Peyer's patch (tissue), 4 donors: ENCODE measurements around the gene FARP1. TPM values are rescaled to one million over a fixed set of nuclear protein-coding genes. Genes with fewer than 3 reads are reported as not detected.
A peak's percentile ranks its signal among the peaks of the same experiment; 100 is the strongest.

ENCODE experiments used
- DNase-seq, 3 donors: peaks; one replicate each; pipeline ENCODE4 v3.0.0-alpha.2; 2017 to 2019
- H3K27ac ChIP-seq, 4 donors: fragments of 200-600 bp; sonication (generic); one replicate each; pipeline ENCODE4 v1.5.1; 2016 to 2019
- H3K27me3 ChIP-seq, 2 donors: fragments of 200-600 bp; sonication (generic); one replicate each; pipeline ENCODE4 v1.5.1; 2019
- H3K36me3 ChIP-seq, 3 donors: fragments of 200-600 bp; sonication (generic); one replicate each; pipeline ENCODE4 v1.5.1; 2016 to 2019
- H3K4me1 ChIP-seq, 4 donors: fragments of 200-600 bp; sonication (generic); one replicate each; pipeline ENCODE4 v1.5.1; 2016 to 2019
- H3K4me3 ChIP-seq, 4 donors: fragments of 200-600 bp; sonication (generic); 1 replicate in 3 of 4; 2 replicates in 1 of 4; pipeline ENCODE4 v1.5.1; 2016 to 2019; ENCODE audit warnings: mild to moderate bottlenecking in 1 of 4
- H3K9me3 ChIP-seq, 4 donors: fragments of 200-600 bp; sonication (generic); one replicate each; pipeline ENCODE4 v1.5.1; 2016 to 2019; ENCODE audit warnings: mild to moderate bottlenecking in 1 of 4
- CTCF ChIP-seq, 6 experiments: fragments of 450-650 bp in 4 of 6; fragments of 200-600 bp in 2 of 6; sonication (generic) in 1 of 6; IDR thresholded peaks; one replicate each; pipeline ENCODE4 v1.5.1; 2017 to 2019; ENCODE audit warnings: antibody characterized with exemption in 6 of 6, mild to moderate bottlenecking in 3 of 6, moderate library complexity in 1 of 6
- POLR2A ChIP-seq, 2 donors: fragments of 450-650 bp; IDR thresholded peaks; one replicate each; pipeline ENCODE4 v1.5.1; 2017; ENCODE audit warnings: antibody characterized with exemption in 2 of 2, mild to moderate bottlenecking in 2 of 2, moderate library complexity in 2 of 2
- total RNA-seq, 4 donors: library from RNA; depleted of rRNA; stranded (reverse); fragments of >200 nt; gene quantifications; one replicate each; pipeline ENCODE4 v1.1.0, GENCODE V29; 2016

FARP1 gene
- total RNA-seq, 4 donors from 2014 or later: 10.6 to 61.1 (median 14.9) TPM

GRCh38 chr13:98301721-98302120 is 158.8 kb downstream of the FARP1 start:
- Histone ChIP-seq H3K27me3 (no peaks in the 10 kb centered on the region), H3K4me1 (peaks cover 0 to 23% (median 0%) of the 10 kb centered on the region in 4 donors), H3K9me3 (no peaks in the 10 kb centered on the region), H3K36me3 (no peaks in the 10 kb centered on the region), H3K27ac (peak overlapping the region in 2 of 4 donors; percentile 27 to 62), H3K4me3 (no peak overlapping the region)
- no peak for DNase-seq
- TF ChIP-seq CTCF (IDR thresholded peaks at IDR 0.05) (no peak), POLR2A (IDR thresholded peaks at IDR 0.05) (no peak)

GRCh38 chr13:98303858-98304257 is 161.0 kb downstream of the FARP1 start:
- H3K27ac ChIP-seq: no peak overlapping the region
- no peaks in the 10 kb centered on the region for H3K36me3 ChIP-seq
- no peak overlapping the region for H3K4me3 ChIP-seq
- TF ChIP-seq POLR2A (IDR thresholded peaks at IDR 0.05) (no peak), CTCF (IDR thresholded peaks at IDR 0.05) (no peak)
- H3K9me3 ChIP-seq: no peaks in the 10 kb centered on the region
- no peak for DNase-seq
- H3K27me3 ChIP-seq: no peaks in the 10 kb centered on the region
- H3K4me1 ChIP-seq: peaks cover 0 to 23% (median 0%) of the 10 kb centered on the region in 4 donors

GRCh38 chr13:98305670-98306069 is 162.8 kb downstream of the FARP1 start:
- Histone ChIP-seq H3K4me3 (no peak overlapping the region), H3K9me3 (no peaks in the 10 kb centered on the region), H3K27ac (no peak overlapping the region), H3K36me3 (no peaks in the 10 kb centered on the region), H3K27me3 (no peaks in the 10 kb centered on the region), H3K4me1 (peaks cover 0 to 16% (median 0%) of the 10 kb centered on the region in 4 donors)
- DNase-seq: no peak
- TF ChIP-seq POLR2A (IDR thresholded peaks at IDR 0.05): no peak
- TF ChIP-seq CTCF (IDR thresholded peaks at IDR 0.05): no peak

- Histone ChIP-seq H3K9me3 (no peaks in the 10 kb centered on the region), H3K36me3 (no peaks in the 10 kb centered on the region), H3K27me3 (no peaks in the 10 kb centered on the region), H3K27ac (peak overlapping the region in 2 of 4 donors; percentile 46 to 75), H3K4me3 (no peak overlapping the region), H3K4me1 (peaks cover 0 to 13% (median 0%) of the 10 kb centered on the region in 4 donors)
- TF ChIP-seq POLR2A (IDR thresholded peaks at IDR 0.05) (no peak), CTCF (IDR thresholded peaks at IDR 0.05) (no peak)
- no peak for DNase-seq
Measured at GRCh38 chr13:98307463-98308085, 164.7 kb downstream of the FARP1 start.

GRCh38 chr13:98308086-98308911 is 165.4 kb downstream of the FARP1 start:
- Histone ChIP-seq H3K27ac (peak overlapping the region in 3 of 4 donors; percentile 17 to 75 (median 70)), H3K4me1 (peaks cover 0 to 14% (median 0%) of the 10 kb centered on the region in 4 donors), H3K27me3 (no peaks in the 10 kb centered on the region), H3K4me3 (no peak overlapping the region), H3K36me3 (no peaks in the 10 kb centered on the region), H3K9me3 (no peaks in the 10 kb centered on the region)
- no peak for DNase-seq
- no peak for TF ChIP-seq CTCF (IDR thresholded peaks at IDR 0.05)
- no peak for TF ChIP-seq POLR2A (IDR thresholded peaks at IDR 0.05)
